SJSA1 (cell line): ENCODE data around the gene ZNF598. TPM values are rescaled to one million over a fixed set of nuclear protein-coding genes. Genes with fewer than 3 reads are reported as not detected.
A peak's percentile ranks its signal among the peaks of the same experiment; 100 is the strongest.

ENCODE experiments used
- DNase-seq, 2 experiments: peaks; one replicate each; pipeline ENCODE4 v3.0.0-alpha.2; 2015 to 2020; ENCODE audit warnings: low spot score in 2 of 2, low read depth in 1 of 2
- H3K27ac ChIP-seq: fragments of 250-450 bp; sonication (Bioruptor Pico); 2 replicates; pipeline ENCODE4 v1.5.1; 2020; ENCODE audit warnings: mild to moderate bottlenecking, moderate library complexity
- H3K27me3 ChIP-seq: fragments of 250-450 bp; sonication (Bioruptor Pico); replicated peaks from 2 replicates; pipeline ENCODE4 v1.5.1; 2020; ENCODE audit warnings: mild to moderate bottlenecking, moderate library complexity
- H3K36me3 ChIP-seq: fragments of 250-450 bp; sonication (Bioruptor Pico); 2 replicates; pipeline ENCODE4 v1.5.1; 2020; ENCODE audit warnings: mild to moderate bottlenecking
- H3K4me1 ChIP-seq: fragments of 250-450 bp; sonication (Bioruptor Pico); replicated peaks from 2 replicates; pipeline ENCODE4 v1.6.1; 2021; ENCODE audit warnings: mild to moderate bottlenecking
- H3K4me3 ChIP-seq: fragments of 250-450 bp; sonication (Bioruptor Pico); 2 replicates; pipeline ENCODE4 v1.5.1; 2020; ENCODE audit warnings: mild to moderate bottlenecking
- H3K9me3 ChIP-seq: fragments of 250-450 bp; sonication (Bioruptor Pico); replicated peaks from 2 replicates; pipeline ENCODE4 v1.5.1; 2020; ENCODE audit warnings: mild to moderate bottlenecking
- total RNA-seq: library from RNA; depleted of rRNA; stranded (reverse); fragments of >200 nt; shearing (Covaris generic); gene quantifications from 2 replicates; pipeline ENCODE4 v1.2.3, GENCODE V29; 2014

The ZNF598 gene
- total RNA-seq, 1 experiment from 2014 or later, result 20.4 TPM

DNA sequence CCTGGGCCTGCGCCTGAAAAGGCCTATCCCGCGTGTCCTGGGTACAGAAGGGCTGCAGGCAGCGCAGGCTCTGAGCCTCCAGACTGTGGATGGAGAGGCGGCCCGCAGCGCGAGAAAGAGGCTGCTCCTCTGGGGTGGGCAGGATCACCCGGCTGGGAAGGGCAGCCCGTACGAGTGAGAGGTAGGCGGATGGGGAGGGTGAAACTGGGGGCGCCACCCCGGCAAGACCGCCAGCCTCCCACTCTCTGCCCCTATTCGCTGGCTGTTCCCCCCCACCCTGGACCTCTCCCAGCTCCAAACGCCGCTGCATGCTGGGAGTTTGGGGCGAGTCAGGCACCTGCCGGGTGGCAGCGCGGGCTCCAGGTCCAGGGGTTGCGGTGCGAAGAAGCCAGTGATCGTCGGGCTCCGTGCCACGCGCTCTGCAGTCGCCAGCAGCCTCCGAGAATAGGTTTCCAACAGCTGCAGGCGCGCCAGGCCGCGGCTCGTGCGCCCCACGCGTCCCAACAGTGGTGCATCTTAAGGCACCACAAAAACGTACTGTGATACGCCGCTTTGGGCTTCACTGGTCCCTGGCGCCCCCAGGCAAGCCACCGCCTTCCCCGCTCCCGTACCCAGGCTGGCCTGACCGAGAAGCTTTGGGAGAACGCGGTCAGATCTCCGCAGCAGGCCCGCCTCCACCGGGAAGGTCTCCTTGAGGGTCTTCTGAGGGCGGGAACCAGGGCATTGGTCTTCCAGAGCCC lies 29.4 kb downstream of the ZNF598 start:
- Histone ChIP-seq H3K27me3 (peaks cover 27% of the 10 kb centered on the region), H3K4me1 (peaks cover 16% of the 10 kb centered on the region)
- no peak for DNase-seq

DNA sequence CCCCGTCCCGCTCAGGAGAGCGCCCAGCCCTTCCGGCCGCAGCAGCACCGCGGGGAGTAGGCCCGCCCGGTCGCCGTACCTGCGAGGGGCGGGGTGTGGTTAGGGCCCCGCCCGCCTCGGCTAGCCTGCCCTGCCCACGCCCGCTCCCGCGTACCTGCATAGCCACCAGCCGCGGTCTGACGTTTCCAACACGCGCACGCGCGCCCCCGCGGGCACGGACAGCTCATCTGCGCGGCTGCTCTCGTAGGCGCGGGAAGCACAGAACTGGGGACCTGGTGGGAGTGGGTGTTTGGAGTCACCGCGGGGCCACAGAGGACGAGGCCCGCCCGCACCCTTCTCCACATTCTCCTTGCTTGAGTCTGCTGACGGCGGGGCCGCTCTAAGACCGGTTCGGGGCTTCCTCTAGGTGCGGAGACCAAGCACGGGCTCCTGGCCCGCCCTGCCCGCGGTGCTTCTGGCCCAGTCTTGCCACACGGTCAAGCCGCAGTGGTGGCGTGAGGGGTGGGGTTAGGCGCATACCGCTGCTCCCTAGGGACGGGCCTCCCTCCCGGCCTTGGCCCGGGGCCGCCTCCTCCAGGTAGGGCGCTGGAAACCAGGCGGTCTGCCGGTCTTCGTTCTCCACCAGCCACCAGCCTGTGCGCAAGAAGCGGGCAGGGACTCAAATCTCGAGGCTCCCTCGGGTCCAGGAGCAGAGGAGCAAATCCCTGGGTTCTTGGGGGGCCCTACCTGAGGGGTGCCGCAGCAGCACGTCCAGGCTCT lies 30.2 kb downstream of the ZNF598 start:
- Histone ChIP-seq H3K4me1 (peaks cover 9% of the 10 kb centered on the region), H3K9me3 (no peaks in the 10 kb centered on the region), H3K36me3 (peaks cover 52% of the 10 kb centered on the region), H3K4me3 (no peak overlapping the region), H3K27me3 (peaks cover 27% of the 10 kb centered on the region), H3K27ac (no peak overlapping the region)
- DNase-seq, result no peak

More for the DNA sequence above, 29.4 kb downstream of the ZNF598 start:
- Histone ChIP-seq H3K36me3 (peaks cover 52% of the 10 kb centered on the region), H3K27ac (no peak overlapping the region), H3K9me3 (no peaks in the 10 kb centered on the region), H3K4me3 (no peak overlapping the region)

- no peaks in the 10 kb centered on the region for H3K9me3 ChIP-seq
- H3K27me3 ChIP-seq, result peaks cover 27% of the 10 kb centered on the region
- no peak overlapping the region for H3K4me3 ChIP-seq
- H3K36me3 ChIP-seq, result peaks cover 54% of the 10 kb centered on the region
- DNase-seq, result no peak
- peaks cover 8% of the 10 kb centered on the region for H3K4me1 ChIP-seq
- H3K27ac ChIP-seq, result no peak overlapping the region
Measured at GRCh38 chr16:1978476-1979120, 31.0 kb downstream of the ZNF598 start.

- DNase-seq, result no peak
- no peaks in the 10 kb centered on the region for H3K9me3 ChIP-seq
- H3K27ac ChIP-seq, result no peak overlapping the region
- peaks cover 27% of the 10 kb centered on the region for H3K27me3 ChIP-seq
- H3K4me3 ChIP-seq, result no peak overlapping the region
- H3K36me3 ChIP-seq, result peaks cover 54% of the 10 kb centered on the region
- peaks cover 3% of the 10 kb centered on the region for H3K4me1 ChIP-seq
Measured at GRCh38 chr16:1977875-1978268, 31.7 kb downstream of the ZNF598 start.

- Histone ChIP-seq H3K36me3 (peaks cover 57% of the 10 kb centered on the region), H3K27ac (no peak overlapping the region), H3K4me3 (no peak overlapping the region), H3K27me3 (peaks cover 22% of the 10 kb centered on the region), H3K9me3 (no peaks in the 10 kb centered on the region), H3K4me1 (peaks cover 7% of the 10 kb centered on the region)
- no peak for DNase-seq
Measured at GRCh38 chr16:1976951-1977874, 32.4 kb downstream of the ZNF598 start.

- no peak overlapping the region for H3K27ac ChIP-seq
- no peaks in the 10 kb centered on the region for H3K9me3 ChIP-seq
- DNase-seq, result no peak
- no peak overlapping the region for H3K4me3 ChIP-seq
- H3K27me3 ChIP-seq, result peaks cover 13% of the 10 kb centered on the region
- peaks cover 61% of the 10 kb centered on the region for H3K36me3 ChIP-seq
- H3K4me1 ChIP-seq, result peaks cover 12% of the 10 kb centered on the region
Measured at GRCh38 chr16:1976216-1976520, 33.5 kb downstream of the ZNF598 start.

DNA sequence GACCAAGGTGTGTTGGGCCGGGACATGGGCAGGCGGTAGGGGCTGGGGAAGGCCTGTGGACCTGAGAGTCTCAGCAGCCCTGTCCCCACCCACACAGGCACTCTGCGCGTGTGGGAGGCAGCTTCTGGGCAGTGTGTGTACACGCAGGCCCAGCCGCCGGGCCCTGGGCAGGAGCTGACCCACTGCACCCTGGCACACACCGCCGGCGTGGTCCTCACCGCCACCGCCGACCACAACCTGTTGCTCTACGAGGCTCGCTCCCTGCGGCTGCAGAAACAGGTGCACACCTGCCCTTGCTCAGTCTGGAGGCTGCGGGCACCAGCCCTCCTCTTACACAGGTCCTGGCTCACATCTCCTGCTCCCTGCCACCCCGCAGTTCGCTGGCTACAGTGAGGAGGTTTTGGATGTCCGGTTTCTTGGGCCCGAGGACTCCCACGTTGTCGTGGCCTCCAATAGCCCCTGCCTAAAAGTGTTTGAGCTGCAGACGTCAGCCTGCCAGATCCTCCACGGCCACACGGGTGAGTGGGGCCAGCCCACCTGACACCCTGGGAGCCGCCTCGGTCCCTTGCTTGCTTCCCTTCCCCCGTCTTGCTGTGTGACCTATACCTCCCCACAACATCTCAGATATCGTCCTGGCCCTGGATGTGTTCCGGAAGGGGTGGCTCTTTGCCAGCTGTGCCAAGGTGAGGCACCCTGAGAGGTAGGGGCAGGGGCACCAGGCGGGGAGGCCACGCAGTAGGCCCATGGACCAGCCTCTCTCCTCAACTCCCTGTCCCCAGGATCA lies 34.0 kb downstream of the ZNF598 start:
- Histone ChIP-seq H3K36me3 (peaks cover 61% of the 10 kb centered on the region), H3K27ac (no peak overlapping the region), H3K27me3 (peaks cover 8% of the 10 kb centered on the region), H3K9me3 (no peaks in the 10 kb centered on the region), H3K4me3 (no peak overlapping the region), H3K4me1 (peaks cover 16% of the 10 kb centered on the region)
- no peak for DNase-seq

GRCh38 chr16:1974157-1975070 lies 35.2 kb downstream of the ZNF598 start:
- no peaks in the 10 kb centered on the region for H3K27me3 ChIP-seq
- no peaks in the 10 kb centered on the region for H3K9me3 ChIP-seq
- no peak overlapping the region for H3K27ac ChIP-seq
- peaks cover 16% of the 10 kb centered on the region for H3K4me1 ChIP-seq
- no peak for DNase-seq
- H3K36me3 ChIP-seq, result peaks cover 59% of the 10 kb centered on the region
- H3K4me3 ChIP-seq, result no peak overlapping the region

- H3K4me3 ChIP-seq, result no peak overlapping the region
- peaks cover 51% of the 10 kb centered on the region for H3K36me3 ChIP-seq
- no peaks in the 10 kb centered on the region for H3K9me3 ChIP-seq
- no peak for DNase-seq
- no peaks in the 10 kb centered on the region for H3K27me3 ChIP-seq
- peaks cover 16% of the 10 kb centered on the region for H3K4me1 ChIP-seq
- no peak overlapping the region for H3K27ac ChIP-seq
Measured at GRCh38 chr16:1973461-1974156, 36.0 kb downstream of the ZNF598 start.

- Histone ChIP-seq H3K4me1 (peaks cover 16% of the 10 kb centered on the region), H3K36me3 (peaks cover 40% of the 10 kb centered on the region), H3K27me3 (no peaks in the 10 kb centered on the region), H3K4me3 (peak overlapping the region; percentile 84), H3K9me3 (no peaks in the 10 kb centered on the region), H3K27ac (no peak overlapping the region)
- DNase-seq, result no peak
Measured at GRCh38 chr16:1972490-1972877, 37.1 kb downstream of the ZNF598 start.

GRCh38 chr16:1971796-1972489 lies 37.7 kb downstream of the ZNF598 start, which contains the start of gene TBL3:
TSS of gene TBL3 (plus strand) at chr16:1972053. CDS start at chr16:1972165, 112 bp downstream.
- Histone ChIP-seq H3K36me3 (peaks cover 39% of the 10 kb centered on the region), H3K4me3 (peak within 1 kb of the TSS; percentile 84), H3K9me3 (no peaks in the 10 kb centered on the region), H3K27me3 (no peaks in the 10 kb centered on the region), H3K4me1 (peaks cover 16% of the 10 kb centered on the region), H3K27ac (peak within 1 kb of the TSS; percentile 80)
- DNase-seq, result peak; percentile 96 to 97
